OCI-LY3 (cell line): ENCODE results near the gene MCCC1.

Experiments used
- CTCF ChIP-seq: fragments of 200-600, 300-600 bp; sonication (generic); IDR thresholded peaks from 2 replicates; pipeline ENCODE4 v1.5.1; 2014; ENCODE audit warnings: antibody characterized with exemption, low read length, low read depth
- EZH2phosphoT487 ChIP-seq: fragments of 200-600 bp; shearing (Covaris generic); IDR thresholded peaks from 2 replicates; pipeline ENCODE4 v1.6.1; 2018; ENCODE audit warnings: antibody characterized with exemption, mixed run types, low read depth

DNA sequence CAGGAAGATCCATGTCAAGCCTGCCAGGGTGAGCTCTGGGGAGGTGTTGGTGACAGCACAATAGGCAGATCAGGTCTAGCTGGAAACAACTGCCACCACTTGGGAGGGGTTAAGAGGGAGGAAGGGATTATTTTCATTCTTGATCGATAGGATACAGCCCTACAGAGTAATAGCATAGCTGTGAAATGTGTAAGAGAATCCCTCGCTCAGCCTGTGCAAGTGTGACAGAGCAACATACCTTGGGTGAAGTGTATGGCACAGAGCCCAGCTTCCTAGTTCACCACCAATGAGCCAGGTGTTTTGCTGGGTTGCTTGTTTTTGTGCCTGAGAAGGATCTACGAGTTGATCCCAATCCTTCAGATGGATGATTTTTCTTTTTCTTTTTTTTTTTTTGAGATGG is 109.7 kb downstream of the MCCC1 start:
- TF ChIP-seq CTCF (no peak), EZH2phosphoT487 (no peak)
